ENCODE results near the gene CHST7.

The CHST7 gene

DNA sequence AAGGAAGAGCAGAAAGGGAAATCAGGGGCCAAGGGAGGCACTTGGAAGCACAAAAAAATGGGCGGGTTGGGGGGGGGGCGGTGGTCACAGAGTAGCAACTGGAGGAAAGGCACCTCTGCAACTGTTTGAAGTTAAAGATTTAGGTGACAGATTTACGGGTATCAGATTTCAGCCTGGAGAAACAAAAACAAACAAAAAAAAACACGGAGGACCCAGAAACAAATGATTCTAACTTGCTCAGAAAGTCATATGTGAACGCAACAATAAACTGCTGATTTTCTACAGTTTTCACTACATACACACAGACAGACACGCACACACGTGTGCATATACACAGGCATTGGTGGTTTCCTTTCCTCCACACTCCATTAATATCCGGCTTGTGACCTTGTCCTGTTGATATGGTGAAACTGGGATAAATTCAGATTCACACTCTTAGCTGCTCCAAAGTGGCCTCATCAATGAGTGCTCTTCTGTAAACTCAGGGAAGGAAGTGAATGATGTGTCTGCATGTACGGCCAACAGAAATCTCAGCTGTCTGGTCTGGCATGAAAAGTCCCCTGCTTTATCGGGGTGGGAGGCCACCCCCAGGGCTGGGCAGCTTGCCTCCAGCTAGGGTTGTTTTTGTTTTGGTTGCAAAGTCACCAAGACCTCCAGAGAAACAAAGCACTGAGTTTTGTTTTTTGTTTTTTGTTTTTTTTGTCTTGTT, 54.3 kb downstream of the CHST7 start:
- no peak for ATAC-seq (replicated peaks)
- H3K36me3 Mint-ChIP-seq (ENCODE audit: insufficient read depth) = peaks cover 5% of the 10 kb centered on the region
- no peak for DNase-seq
- peaks cover 4 to 5% of the 10 kb centered on the region in 2 donors for H3K4me1 Mint-ChIP-seq (ENCODE audit: low read depth in 2 of 2)
- peak overlapping the region in 1 of 2 donors; percentile 49 for H3K27ac Mint-ChIP-seq
- H3K27me3 Mint-ChIP-seq = no peaks in the 10 kb centered on the region
- no peak overlapping the region for H3K4me3 Mint-ChIP-seq
- no peaks in the 10 kb centered on the region for H3K9me3 Mint-ChIP-seq

DNA sequence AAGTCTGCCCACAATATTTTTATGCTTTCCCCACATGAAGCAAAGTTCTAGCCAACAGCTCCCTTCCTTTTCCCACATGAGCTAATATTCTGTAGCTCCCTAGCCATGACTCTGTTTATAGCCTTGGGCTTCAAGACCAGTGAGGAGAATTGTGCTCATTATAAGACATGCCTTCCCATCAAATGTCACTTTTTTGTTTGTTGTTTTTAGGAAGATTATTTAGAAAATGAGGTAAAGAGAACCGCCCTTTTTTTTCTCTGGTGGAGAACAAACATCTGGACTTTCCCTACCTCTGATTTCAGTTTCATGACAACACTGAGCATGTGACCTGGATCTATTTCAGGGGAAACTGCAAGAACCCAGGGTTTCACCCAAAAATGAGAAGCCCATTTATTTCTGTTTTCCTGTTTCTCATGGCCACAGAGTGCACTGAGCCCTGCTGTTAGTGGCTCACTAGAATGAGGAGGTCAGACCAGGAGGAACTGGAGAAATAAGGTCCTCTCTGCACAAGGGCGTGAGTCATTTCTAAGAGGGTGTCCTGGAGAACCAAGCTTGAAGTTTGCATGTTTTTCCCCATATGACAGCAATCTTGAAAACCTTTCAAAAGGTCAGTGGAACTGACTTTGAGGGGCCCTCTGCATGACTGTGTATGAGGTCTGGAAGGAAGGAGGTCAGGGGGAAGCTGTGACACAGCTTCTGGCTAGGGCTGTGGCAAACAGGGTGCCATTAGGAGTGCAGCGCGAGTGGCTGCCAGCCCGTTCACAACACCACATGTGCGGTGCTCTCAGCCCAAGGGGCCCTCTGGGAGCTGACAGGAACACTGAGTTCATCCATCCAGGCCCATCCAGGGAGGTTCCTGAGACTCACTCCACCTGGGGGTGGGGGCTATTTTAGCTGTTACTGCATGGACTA, 55.2 kb downstream of the CHST7 start:
- ATAC-seq (replicated peaks) (peak; percentile 49), DNase-seq (no peak)
- H3K4me3 Mint-ChIP-seq = no peak overlapping the region

DNA sequence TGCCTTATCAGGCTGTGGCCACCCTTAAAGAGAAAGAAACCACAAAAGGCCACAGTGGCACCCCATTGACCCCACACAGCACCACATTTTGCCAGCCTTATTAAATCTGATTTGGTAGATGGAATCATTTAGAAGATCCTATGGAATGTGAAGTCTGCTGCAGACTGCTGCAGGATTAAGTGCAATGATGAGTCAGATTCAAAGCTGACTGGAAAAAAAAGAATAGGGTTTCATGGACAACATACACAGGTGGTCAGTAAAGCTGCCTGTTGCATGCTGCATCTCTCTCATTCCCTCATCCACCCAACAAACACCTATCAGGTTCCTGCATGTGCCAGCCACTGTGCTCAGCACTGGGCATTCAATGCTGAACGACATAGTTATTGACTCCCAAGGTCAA, 56.6 kb downstream of the CHST7 start:
- ATAC-seq (replicated peaks) (no peak), DNase-seq (no peak)
- H3K9me3 Mint-ChIP-seq = no peaks in the 10 kb centered on the region
- no peaks in the 10 kb centered on the region for H3K27me3 Mint-ChIP-seq
- no peak overlapping the region for H3K27ac Mint-ChIP-seq
- peaks cover 5% of the 10 kb centered on the region for H3K36me3 Mint-ChIP-seq (ENCODE audit: insufficient read depth)
- H3K4me3 Mint-ChIP-seq = no peak overlapping the region
- peaks cover 6 to 9% of the 10 kb centered on the region in 2 donors for H3K4me1 Mint-ChIP-seq (ENCODE audit: low read depth in 2 of 2)

More for the DNA sequence above, 55.2 kb downstream of the CHST7 start:
- H3K36me3 Mint-ChIP-seq (ENCODE audit: insufficient read depth) = peaks cover 5% of the 10 kb centered on the region
- peaks cover 4 to 5% of the 10 kb centered on the region in 2 donors for H3K4me1 Mint-ChIP-seq (ENCODE audit: low read depth in 2 of 2)
- no peaks in the 10 kb centered on the region for H3K27me3 Mint-ChIP-seq
- no peak overlapping the region for H3K27ac Mint-ChIP-seq
- H3K9me3 Mint-ChIP-seq = no peaks in the 10 kb centered on the region

GRCh38 chrX:46634577-46634976, 61.0 kb downstream of the CHST7 start:
- no peak overlapping the region for H3K27ac Mint-ChIP-seq
- ATAC-seq (replicated peaks) = no peak
- peaks cover 6 to 20% of the 10 kb centered on the region in 2 donors for H3K4me1 Mint-ChIP-seq (ENCODE audit: low read depth in 2 of 2)
- H3K27me3 Mint-ChIP-seq = no peaks in the 10 kb centered on the region
- no peaks in the 10 kb centered on the region for H3K9me3 Mint-ChIP-seq
- H3K4me3 Mint-ChIP-seq = peak overlapping the region in 1 of 2 donors; percentile 13
- H3K36me3 Mint-ChIP-seq (ENCODE audit: insufficient read depth) = no peaks in the 10 kb centered on the region
- no peak for DNase-seq

DNA sequence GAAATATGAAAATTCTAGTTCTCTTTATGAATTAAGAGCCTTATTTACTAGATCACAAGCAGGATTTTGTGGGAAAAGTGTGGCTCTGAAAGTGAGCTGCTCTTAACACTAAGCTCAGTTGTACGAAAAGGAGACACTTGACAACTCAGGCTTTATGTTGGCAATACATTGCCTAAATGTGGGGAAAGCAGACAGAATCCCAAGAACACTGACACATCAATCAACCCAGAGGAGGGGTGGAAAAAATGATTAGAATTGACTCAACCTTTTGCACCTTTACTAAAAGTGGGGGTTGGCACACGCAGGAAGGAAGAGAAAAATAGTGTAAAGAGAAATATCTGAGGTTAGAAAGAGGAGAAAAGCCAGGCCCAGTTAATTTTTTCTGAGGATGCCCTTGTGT, 61.6 kb downstream of the CHST7 start:
- H3K36me3 Mint-ChIP-seq (ENCODE audit: insufficient read depth) = no peaks in the 10 kb centered on the region
- peak overlapping the region; percentile 12 to 59 for H3K27ac Mint-ChIP-seq
- peak overlapping the region in 1 of 2 donors; percentile 29 for H3K4me3 Mint-ChIP-seq
- DNase-seq = no peak
- H3K27me3 Mint-ChIP-seq = no peaks in the 10 kb centered on the region
- H3K4me1 Mint-ChIP-seq (ENCODE audit: low read depth in 2 of 2) = peaks cover 6 to 20% of the 10 kb centered on the region in 2 donors
- H3K9me3 Mint-ChIP-seq = no peaks in the 10 kb centered on the region
- no peak for ATAC-seq (replicated peaks)

- peaks cover 6 to 20% of the 10 kb centered on the region in 2 donors for H3K4me1 Mint-ChIP-seq (ENCODE audit: low read depth in 2 of 2)
- peak overlapping the region; percentile 6 to 10 for H3K4me3 Mint-ChIP-seq
- H3K36me3 Mint-ChIP-seq (ENCODE audit: insufficient read depth) = no peaks in the 10 kb centered on the region
- DNase-seq (no peak), ATAC-seq (replicated peaks) (peak; percentile 53)
- H3K27ac Mint-ChIP-seq = peak overlapping the region in 1 of 2 donors; percentile 20
- no peaks in the 10 kb centered on the region for H3K27me3 Mint-ChIP-seq
- H3K9me3 Mint-ChIP-seq = no peaks in the 10 kb centered on the region
Observed at GRCh38 chrX:46636223-46636622, 62.7 kb downstream of the CHST7 start.

- Mint-ChIP-seq H3K36me3 (ENCODE audit: insufficient read depth) (no peaks in the 10 kb centered on the region), H3K4me3 (no peak overlapping the region), H3K9me3 (no peaks in the 10 kb centered on the region), H3K27ac (no peak overlapping the region), H3K27me3 (no peaks in the 10 kb centered on the region), H3K4me1 (ENCODE audit: low read depth in 2 of 2) (peaks cover 6 to 25% of the 10 kb centered on the region in 2 donors)
- peak; percentile 24 for ATAC-seq (replicated peaks)
- no peak for DNase-seq
Observed at GRCh38 chrX:46637938-46638337, 64.4 kb downstream of the CHST7 start.

- H3K36me3 Mint-ChIP-seq (ENCODE audit: insufficient read depth) = no peaks in the 10 kb centered on the region
- no peaks in the 10 kb centered on the region for H3K9me3 Mint-ChIP-seq
- DNase-seq (peak in 2 of 3 experiments; percentile 4 to 6), ATAC-seq (replicated peaks) (peak; percentile 77)
- no peak overlapping the region for H3K27ac Mint-ChIP-seq
- H3K27me3 Mint-ChIP-seq = no peaks in the 10 kb centered on the region
- H3K4me3 Mint-ChIP-seq = no peak overlapping the region
- peaks cover 0 to 6% of the 10 kb centered on the region in 2 donors for H3K4me1 Mint-ChIP-seq (ENCODE audit: low read depth in 2 of 2)
Observed at GRCh38 chrX:46642145-46642544, 68.6 kb downstream of the CHST7 start.

- Mint-ChIP-seq H3K9me3 (no peaks in the 10 kb centered on the region), H3K27ac (no peak overlapping the region), H3K36me3 (ENCODE audit: insufficient read depth) (no peaks in the 10 kb centered on the region), H3K27me3 (no peaks in the 10 kb centered on the region), H3K4me1 (ENCODE audit: low read depth in 2 of 2) (peaks cover 0 to 6% of the 10 kb centered on the region in 2 donors), H3K4me3 (no peak overlapping the region)
- ATAC-seq (replicated peaks) = no peak
- DNase-seq = no peak
Observed at GRCh38 chrX:46643636-46644035, 70.1 kb downstream of the CHST7 start.

GRCh38 chrX:46645614-46646013, 72.0 kb downstream of the CHST7 start:
- DNase-seq = no peak
- Mint-ChIP-seq H3K4me1 (ENCODE audit: low read depth in 2 of 2) (peaks cover 0 to 6% of the 10 kb centered on the region in 2 donors), H3K4me3 (no peak overlapping the region), H3K9me3 (no peaks in the 10 kb centered on the region), H3K27ac (no peak overlapping the region), H3K27me3 (no peaks in the 10 kb centered on the region), H3K36me3 (ENCODE audit: insufficient read depth) (no peaks in the 10 kb centered on the region)
- no peak for ATAC-seq (replicated peaks)

DNA sequence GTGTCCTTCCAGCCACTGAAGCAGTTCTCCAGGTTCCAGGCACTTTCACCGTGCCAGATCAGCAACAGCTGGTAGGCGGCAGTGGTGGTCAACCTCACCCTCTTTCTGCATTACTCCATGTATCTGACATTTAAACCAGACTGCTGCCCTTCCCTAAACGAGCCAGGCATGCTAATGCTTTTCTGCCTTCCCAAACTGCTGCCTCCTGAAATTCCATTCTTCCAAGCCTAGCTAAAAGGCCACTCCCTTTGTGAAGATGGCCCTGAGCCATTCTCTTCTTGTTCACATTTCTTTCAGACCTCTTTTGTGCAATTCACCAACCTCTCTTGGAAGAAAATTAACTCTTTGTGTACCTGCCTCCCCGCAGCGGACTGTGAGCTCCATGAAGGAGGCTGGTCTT, 73.7 kb downstream of the CHST7 start:
- no peaks in the 10 kb centered on the region for H3K27me3 Mint-ChIP-seq
- H3K9me3 Mint-ChIP-seq = no peaks in the 10 kb centered on the region
- H3K27ac Mint-ChIP-seq = no peak overlapping the region
- ATAC-seq (replicated peaks) (no peak), DNase-seq (no peak)
- peaks cover 0 to under 1% of the 10 kb centered on the region in 2 donors for H3K4me1 Mint-ChIP-seq (ENCODE audit: low read depth in 2 of 2)
- no peak overlapping the region for H3K4me3 Mint-ChIP-seq
- H3K36me3 Mint-ChIP-seq (ENCODE audit: insufficient read depth) = no peaks in the 10 kb centered on the region

All from effector memory CD8-positive, alpha-beta T cell (primary cell).